Vagina (tissue), 2 donors: ENCODE data around the gene CCDC47.

Source experiments
- CTCF ChIP-seq, 3 experiments: fragments of 450-650 bp in 2 of 3; fragments of 200-600 bp in 1 of 3; sonication (generic) in 1 of 3; IDR thresholded peaks; one replicate each; pipeline ENCODE4 v1.5.1; 2017 to 2019; ENCODE audit warnings: antibody characterized with exemption in 3 of 3, mild to moderate bottlenecking in 2 of 3, moderate library complexity in 2 of 3
- POLR2A ChIP-seq, 2 donors: fragments of 450-650 bp; IDR thresholded peaks; one replicate each; pipeline ENCODE4 v1.6.1; 2017; ENCODE audit warnings: antibody characterized with exemption in 2 of 2, mild to moderate bottlenecking in 2 of 2, moderate library complexity in 2 of 2
- POLR2AphosphoS5 ChIP-seq, 2 donors: sonication (generic); formaldehyde crosslinking; IDR thresholded peaks; one replicate each; pipeline ENCODE4 v1.9.0; 2017; ENCODE audit warnings: antibody characterized with exemption in 2 of 2, mild to moderate bottlenecking in 2 of 2, low read depth in 1 of 2; ENCODE audit not compliant: insufficient read depth in 1 of 2

GRCh38 chr17:63707151-63707550, 66.2 kb downstream of the CCDC47 start:
- TF ChIP-seq CTCF (IDR thresholded peaks at IDR 0.05): no peak
- no peak for TF ChIP-seq POLR2A (IDR thresholded peaks at IDR 0.05)
- TF ChIP-seq POLR2AphosphoS5 (IDR thresholded peaks at IDR 0.05; ENCODE audit: insufficient read depth in 1 of 2, low read depth in 1 of 2): no peak
